Measurements from ENCODE around the gene ASCC1.

- TF ChIP-seq TAF1 (IDR thresholded peaks at IDR 0.05; ENCODE audit: low read depth, low read length) (no peak), POLR2A (IDR thresholded peaks at IDR 0.05; ENCODE audit: low read depth, low read length) (no peak), PAX5 (IDR thresholded peaks at IDR 0.05; ENCODE audit: insufficient read depth, low read length, severe bottlenecking) (no peak), POLR2AphosphoS5 (IDR thresholded peaks at IDR 0.05; ENCODE audit: low read depth, low read length) (no peak)
Measured at GRCh38 chr10:72094574-72094973, 121.5 kb downstream of the ASCC1 start.

Measured in GM12891 (cell line).